GM18519 (cell line): Measurements from ENCODE around the gene ZNF669.

ENCODE experiments used
- ATAC-seq: cut with Tn5 transposase; IDR thresholded peaks from one replicate; pipeline ENCODE4 v1.9.1; 2021; ENCODE audit warnings: mild to moderate bottlenecking, moderate library complexity; ENCODE audit not compliant: unreplicated experiment, low FRiP score

The ZNF669 gene

GRCh38 chr1:247077876-247078257 is 26.3 kb downstream of the ZNF669 start:
- peak; percentile 7 for ATAC-seq

DNA sequence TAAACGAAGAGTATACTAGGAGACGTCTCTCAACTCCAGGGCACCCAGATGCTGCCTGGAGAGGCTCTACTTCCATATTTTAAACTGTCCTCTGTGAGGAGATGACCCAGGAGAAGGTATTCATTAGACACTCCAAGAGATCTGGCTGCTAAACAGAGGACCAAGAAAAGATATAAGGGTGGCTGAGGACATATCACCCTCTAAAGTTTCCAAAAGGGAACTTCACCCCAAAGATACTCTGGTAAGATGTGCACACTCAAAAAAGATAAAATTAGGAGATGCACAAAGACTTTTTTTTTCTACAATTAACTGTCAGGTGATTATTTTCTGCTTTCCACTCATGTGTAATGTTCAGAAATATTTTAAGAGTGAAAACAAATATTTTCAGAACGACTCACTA is 26.9 kb downstream of the ZNF669 start:
- ATAC-seq = no peak

DNA sequence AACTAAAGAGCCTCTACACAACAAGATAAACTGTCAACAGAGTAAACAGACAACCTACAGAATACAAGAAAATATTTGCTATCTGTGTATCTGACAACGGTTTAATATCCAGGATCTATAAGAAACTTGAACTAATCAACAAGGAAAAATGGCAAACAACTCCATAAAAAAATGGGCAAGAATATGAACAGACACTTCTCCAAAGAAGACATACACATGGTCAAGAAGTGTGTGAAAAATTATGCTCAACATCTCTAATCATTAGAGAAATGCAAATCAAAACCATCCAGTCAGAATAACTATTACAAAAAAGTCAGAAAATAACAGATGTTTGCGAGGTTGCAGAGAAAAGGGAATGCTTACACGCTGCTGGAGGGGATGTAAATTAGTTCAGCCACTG is 33.5 kb downstream of the ZNF669 start:
- ATAC-seq = no peak

GRCh38 chr1:247064304-247064703 is 39.9 kb downstream of the ZNF669 start:
- ATAC-seq = no peak

GRCh38 chr1:247060771-247061170 is 43.4 kb downstream of the ZNF669 start:
- ATAC-seq = no peak

DNA sequence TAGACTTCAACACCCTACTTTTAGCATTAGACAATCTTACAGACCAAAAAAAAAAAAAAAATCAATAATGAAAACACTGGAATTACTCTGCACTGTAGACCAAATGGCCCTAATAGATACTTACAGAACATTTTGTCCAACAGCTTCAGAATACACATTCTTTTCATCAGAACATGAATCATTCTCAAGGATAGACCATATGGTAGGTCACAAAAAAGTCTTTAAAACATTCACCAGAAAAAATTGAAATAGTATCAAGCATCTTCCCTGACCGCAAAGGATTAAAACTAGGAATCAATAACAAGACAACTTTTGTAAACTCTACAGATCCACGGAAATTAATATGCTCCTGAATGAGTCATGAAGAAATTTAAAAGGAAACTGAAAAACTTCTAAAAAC is 48.1 kb downstream of the ZNF669 start:
- no peak for ATAC-seq

GRCh38 chr1:247054992-247055415 is 49.2 kb downstream of the ZNF669 start:
- no peak for ATAC-seq
